ENCODE data around the gene ADTRP. TPM values are rescaled to one million over a fixed set of nuclear protein-coding genes. Genes with fewer than 3 reads are reported as not detected.

The ADTRP gene
- not detected for total RNA-seq

- no peaks in the 10 kb centered on the region for H3K27me3 ChIP-seq
- H3K9me3 ChIP-seq, result no peaks in the 10 kb centered on the region
- intact Hi-C loops (cut with DNase I), result no loop called here
- no peak within 1 kb of the TSS for H3K27ac ChIP-seq
- no peak within 1 kb of the TSS for H3K4me3 ChIP-seq
- no peak for DNase-seq (ENCODE audit: extremely low spot score in 2 of 2)
- H3K36me3 ChIP-seq, result no peaks in the 10 kb centered on the region
- H3K4me1 ChIP-seq, result no peaks in the 10 kb centered on the region
- TF ChIP-seq POLR2A (IDR thresholded peaks at IDR 0.05) (no peak), CTCF (IDR thresholded peaks at IDR 0.05) (no peak), POLR2AphosphoS5 (IDR thresholded peaks at IDR 0.05; ENCODE audit: insufficient read depth in 1 of 2, low read depth in 1 of 2) (no peak)
Measured at GRCh38 chr6:11778648-11779328, at the start of gene ADTRP. Gene ADTRP (minus strand): TSS chr6:11778803. CDS start chr6:11778759, 44 bp downstream.

GRCh38 chr6:11826779-11827178 is 48.2 kb upstream of the ADTRP start:
- Histone ChIP-seq H3K9me3 (no peaks in the 10 kb centered on the region), H3K4me3 (no peak overlapping the region), H3K27ac (no peak overlapping the region), H3K27me3 (no peaks in the 10 kb centered on the region), H3K36me3 (no peaks in the 10 kb centered on the region), H3K4me1 (no peaks in the 10 kb centered on the region)
- intact Hi-C loops (cut with DNase I), result no loop called here
- TF ChIP-seq POLR2A (IDR thresholded peaks at IDR 0.05) (no peak), POLR2AphosphoS5 (IDR thresholded peaks at IDR 0.05; ENCODE audit: insufficient read depth in 1 of 2, low read depth in 1 of 2) (no peak), CTCF (IDR thresholded peaks at IDR 0.05) (no peak)
- no peak for DNase-seq (ENCODE audit: extremely low spot score in 2 of 2)

GRCh38 chr6:11824986-11825385 is 46.4 kb upstream of the ADTRP start:
- intact Hi-C loops (cut with DNase I), result no loop called here
- no peak overlapping the region for H3K27ac ChIP-seq
- H3K27me3 ChIP-seq, result no peaks in the 10 kb centered on the region
- TF ChIP-seq CTCF (IDR thresholded peaks at IDR 0.05), result no peak
- no peak for DNase-seq (ENCODE audit: extremely low spot score in 2 of 2)
- H3K36me3 ChIP-seq, result no peaks in the 10 kb centered on the region
- H3K4me1 ChIP-seq, result no peaks in the 10 kb centered on the region
- H3K4me3 ChIP-seq, result no peak overlapping the region
- no peaks in the 10 kb centered on the region for H3K9me3 ChIP-seq

- no peaks in the 10 kb centered on the region for H3K4me1 ChIP-seq
- H3K36me3 ChIP-seq, result no peaks in the 10 kb centered on the region
- no peak overlapping the region for H3K4me3 ChIP-seq
- intact Hi-C loops (cut with DNase I), result no loop called here
- H3K27me3 ChIP-seq, result no peaks in the 10 kb centered on the region
- no peak overlapping the region for H3K27ac ChIP-seq
- no peak for DNase-seq (ENCODE audit: extremely low spot score in 2 of 2)
- no peak for TF ChIP-seq POLR2AphosphoS5 (IDR thresholded peaks at IDR 0.05; ENCODE audit: insufficient read depth in 1 of 2, low read depth in 1 of 2)
- no peaks in the 10 kb centered on the region for H3K9me3 ChIP-seq
Measured at GRCh38 chr6:11822346-11822745, 43.7 kb upstream of the ADTRP start.

- H3K9me3 ChIP-seq, result no peaks in the 10 kb centered on the region
- no peak for TF ChIP-seq POLR2A (IDR thresholded peaks at IDR 0.05)
- no peaks in the 10 kb centered on the region for H3K36me3 ChIP-seq
- H3K4me3 ChIP-seq, result no peak overlapping the region
- DNase-seq (ENCODE audit: extremely low spot score in 2 of 2), result no peak
- H3K27me3 ChIP-seq, result no peaks in the 10 kb centered on the region
- no peaks in the 10 kb centered on the region for H3K4me1 ChIP-seq
- intact Hi-C loops (cut with DNase I), result no loop called here
- no peak overlapping the region for H3K27ac ChIP-seq
Measured at GRCh38 chr6:11821781-11822180, 43.2 kb upstream of the ADTRP start.

- H3K4me1 ChIP-seq, result no peaks in the 10 kb centered on the region
- no peak overlapping the region for H3K27ac ChIP-seq
- H3K9me3 ChIP-seq, result no peaks in the 10 kb centered on the region
- H3K36me3 ChIP-seq, result no peaks in the 10 kb centered on the region
- no peak overlapping the region for H3K4me3 ChIP-seq
- DNase-seq (ENCODE audit: extremely low spot score in 2 of 2), result no peak
- intact Hi-C loops (cut with DNase I), result no loop called here
- no peaks in the 10 kb centered on the region for H3K27me3 ChIP-seq
- no peak for TF ChIP-seq POLR2AphosphoS5 (IDR thresholded peaks at IDR 0.05; ENCODE audit: insufficient read depth in 1 of 2, low read depth in 1 of 2)
- TF ChIP-seq POLR2A (IDR thresholded peaks at IDR 0.05), result no peak
- no peak for TF ChIP-seq CTCF (IDR thresholded peaks at IDR 0.05)
Measured at GRCh38 chr6:11820821-11821220, 42.2 kb upstream of the ADTRP start.
